Fibroblast of villous mesenchyme (primary cell): ENCODE data around the gene MVB12B. TPM values are rescaled to one million over a fixed set of nuclear protein-coding genes. Genes with fewer than 3 reads are reported as not detected.
A peak's percentile ranks its signal among the peaks of the same experiment; 100 is the strongest.
"Not testable (repeated sequence)": the region's sequence is repeated elsewhere in the genome, so short reads cannot be mapped to it uniquely, and the experiment has no call there.

Experiments
- DNase-seq: peaks from one replicate; pipeline ENCODE4 v3.0.0-alpha.2; 2010; ENCODE audit warnings: low read depth
- H3K4me3 ChIP-seq: 2 replicates; pipeline ENCODE4 v1.5.1; 2011; ENCODE audit warnings: low read depth, mild to moderate bottlenecking, low read length
- total RNA-seq: library from RNA; depleted of rRNA; stranded (reverse); fragments of >200 nt; gene quantifications from 2 replicates; pipeline ENCODE4 v1.2.3, GENCODE V29; 2012
- TF ChIP-seq, protein P1 (sequence below): IDR thresholded peaks from 2 replicates; pipeline ENCODE4 v1.5.1; 2012; ENCODE audit warnings: low read depth, mild to moderate bottlenecking, low read length; ENCODE audit not compliant: insufficient read depth

The MVB12B gene
- total RNA-seq, 1 donor, result 3.5 TPM

DNA sequence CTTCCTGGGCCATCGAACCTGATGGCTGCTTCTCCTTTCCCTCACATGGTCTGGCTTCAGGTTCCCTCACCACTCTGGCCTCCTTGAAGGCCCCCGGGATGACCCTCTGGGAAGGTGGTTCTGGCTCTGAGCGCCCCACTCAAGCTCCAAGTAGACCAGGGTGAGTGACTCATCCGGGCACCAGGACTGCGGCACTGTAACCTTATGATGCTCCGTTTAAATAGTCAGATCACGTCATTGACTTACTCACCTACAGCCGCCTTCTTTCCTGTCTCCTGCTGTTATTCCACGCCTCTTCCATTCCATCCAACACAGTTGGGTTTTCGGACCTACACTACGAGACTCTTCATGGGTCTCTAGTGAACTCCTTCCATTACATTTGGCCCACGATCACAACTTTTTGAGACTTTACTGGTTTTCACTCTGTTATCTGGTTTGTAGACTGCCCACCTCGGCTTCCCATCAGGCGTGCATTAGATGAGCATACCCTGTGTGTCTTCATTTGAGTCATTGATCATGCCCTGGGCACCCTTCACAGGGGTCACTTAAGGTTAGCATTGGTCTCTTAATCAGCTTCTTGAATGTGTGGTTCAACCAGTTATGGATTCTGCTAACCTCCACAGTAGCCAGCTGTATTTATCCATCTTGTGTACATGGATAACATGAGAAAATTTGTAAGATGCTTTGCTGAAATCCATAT is 148.3 kb downstream of the MVB12B start:
- peak; percentile 19 for DNase-seq
- TF ChIP-seq, protein P1, sequence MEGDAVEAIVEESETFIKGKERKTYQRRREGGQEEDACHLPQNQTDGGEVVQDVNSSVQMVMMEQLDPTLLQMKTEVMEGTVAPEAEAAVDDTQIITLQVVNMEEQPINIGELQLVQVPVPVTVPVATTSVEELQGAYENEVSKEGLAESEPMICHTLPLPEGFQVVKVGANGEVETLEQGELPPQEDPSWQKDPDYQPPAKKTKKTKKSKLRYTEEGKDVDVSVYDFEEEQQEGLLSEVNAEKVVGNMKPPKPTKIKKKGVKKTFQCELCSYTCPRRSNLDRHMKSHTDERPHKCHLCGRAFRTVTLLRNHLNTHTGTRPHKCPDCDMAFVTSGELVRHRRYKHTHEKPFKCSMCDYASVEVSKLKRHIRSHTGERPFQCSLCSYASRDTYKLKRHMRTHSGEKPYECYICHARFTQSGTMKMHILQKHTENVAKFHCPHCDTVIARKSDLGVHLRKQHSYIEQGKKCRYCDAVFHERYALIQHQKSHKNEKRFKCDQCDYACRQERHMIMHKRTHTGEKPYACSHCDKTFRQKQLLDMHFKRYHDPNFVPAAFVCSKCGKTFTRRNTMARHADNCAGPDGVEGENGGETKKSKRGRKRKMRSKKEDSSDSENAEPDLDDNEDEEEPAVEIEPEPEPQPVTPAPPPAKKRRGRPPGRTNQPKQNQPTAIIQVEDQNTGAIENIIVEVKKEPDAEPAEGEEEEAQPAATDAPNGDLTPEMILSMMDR, result no peak
- no peak overlapping the region for H3K4me3 ChIP-seq

DNA sequence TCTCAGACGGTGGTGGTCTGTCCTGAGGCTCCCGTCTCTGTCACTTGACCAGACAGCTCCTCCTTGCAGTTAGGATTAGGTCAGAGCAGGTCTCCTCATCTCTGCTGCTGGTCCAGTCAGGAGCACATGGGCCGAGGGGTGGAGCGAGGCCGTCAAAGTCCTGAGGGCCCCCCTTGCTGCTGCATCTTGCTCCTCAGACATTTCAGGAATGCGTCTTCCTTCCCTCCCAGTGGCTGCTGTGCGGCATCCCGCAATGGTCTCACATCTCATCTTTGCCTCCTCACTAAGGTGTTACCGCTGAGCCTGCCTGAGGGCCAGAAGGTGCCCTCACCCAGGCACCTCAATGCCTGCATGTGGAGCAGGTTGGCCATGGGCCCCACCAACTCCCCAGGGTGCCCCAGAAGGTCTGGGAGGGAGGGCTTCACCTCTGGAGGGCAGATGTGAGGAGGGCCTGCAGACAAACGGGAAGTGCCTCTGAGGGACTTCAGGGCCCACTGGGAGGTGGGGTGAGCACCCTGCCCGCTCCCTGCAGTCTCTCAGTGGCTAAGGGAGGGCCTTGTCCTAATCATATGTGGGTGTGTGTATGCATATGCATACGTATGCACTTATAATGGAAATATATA is 149.4 kb downstream of the MVB12B start:
- no peak overlapping the region for H3K4me3 ChIP-seq
- no peak for DNase-seq
- TF ChIP-seq, protein P1, result no peak

DNA sequence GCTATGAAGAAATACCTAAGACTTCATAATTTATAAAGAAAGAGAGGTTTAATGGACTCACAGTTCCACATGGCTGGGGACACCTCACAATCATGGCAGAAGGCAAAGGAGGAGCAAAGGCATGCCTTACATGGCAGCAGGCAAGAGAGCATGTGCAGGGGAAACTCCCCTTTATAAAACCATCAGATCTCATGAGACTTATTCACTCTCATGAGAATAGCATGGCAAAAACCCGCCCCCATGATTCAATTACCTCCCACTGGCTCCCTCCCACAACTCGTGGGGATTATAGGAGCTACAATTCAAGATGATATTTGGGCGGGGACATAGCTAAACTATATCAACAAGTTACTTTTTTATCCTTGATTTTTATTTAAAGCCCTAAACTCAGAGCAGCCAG is 150.8 kb downstream of the MVB12B start:
- not testable (repeated sequence) for DNase-seq, H3K4me3 ChIP-seq

DNA sequence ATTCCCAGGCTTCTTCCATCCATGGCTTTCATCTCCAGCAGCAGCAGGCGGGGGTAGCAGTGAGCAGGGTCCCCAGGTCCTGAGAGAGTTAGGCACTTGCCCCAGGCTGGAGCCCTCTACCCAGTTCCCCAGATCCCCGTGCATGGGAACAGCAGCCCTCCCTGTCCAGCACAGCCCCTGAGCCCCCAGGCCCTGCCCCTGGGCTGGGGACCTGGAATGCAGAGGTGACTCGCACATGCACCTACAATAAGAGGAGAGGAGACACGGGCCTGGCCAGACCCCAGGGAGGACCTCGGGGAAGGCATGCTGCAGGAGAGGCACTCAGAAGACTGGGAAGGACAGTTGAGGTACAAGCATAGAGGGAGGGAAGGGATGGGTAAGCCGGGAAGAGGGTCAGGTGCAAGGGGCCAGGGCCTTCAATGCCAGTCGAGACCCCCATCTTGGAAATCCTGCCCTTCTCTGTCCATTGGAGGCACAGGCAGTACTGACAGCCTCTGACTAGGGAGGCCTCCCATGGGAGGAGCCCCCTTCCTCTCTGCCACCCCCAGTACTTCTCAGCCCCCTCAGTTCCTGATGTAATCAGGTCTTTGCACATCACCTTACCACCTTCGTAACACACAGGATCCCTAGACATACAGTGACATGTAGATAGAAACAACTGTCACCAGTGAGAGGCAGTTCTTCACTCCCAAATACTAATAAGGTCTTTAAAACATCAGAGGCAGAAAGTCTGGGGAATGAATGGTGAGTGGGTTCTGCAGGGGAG is 151.8 kb downstream of the MVB12B start:
- no peak overlapping the region for H3K4me3 ChIP-seq
- no peak for DNase-seq
- TF ChIP-seq, protein P1, result no peak

DNA sequence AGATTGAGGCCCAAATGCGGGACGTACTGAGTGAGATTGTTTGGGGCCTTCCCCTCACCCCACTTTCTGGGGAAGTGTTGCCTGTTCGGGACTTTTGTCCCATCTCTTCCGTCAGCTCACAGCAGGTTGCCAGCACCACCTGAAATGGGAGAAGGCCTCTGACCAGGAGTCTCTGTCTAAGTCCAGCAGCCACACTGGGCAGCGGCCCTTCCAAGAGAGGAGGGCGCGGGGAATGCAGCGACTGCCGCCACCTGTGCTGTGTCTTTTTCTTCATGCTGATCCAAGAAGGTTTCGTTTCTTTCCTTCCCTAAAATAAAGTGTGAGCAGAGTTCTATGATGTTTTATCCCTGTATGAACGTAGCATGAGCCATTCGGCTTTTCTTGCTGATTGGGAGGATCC is 152.9 kb downstream of the MVB12B start:
- TF ChIP-seq, protein P1, result no peak
- DNase-seq, result no peak
- no peak overlapping the region for H3K4me3 ChIP-seq

DNA sequence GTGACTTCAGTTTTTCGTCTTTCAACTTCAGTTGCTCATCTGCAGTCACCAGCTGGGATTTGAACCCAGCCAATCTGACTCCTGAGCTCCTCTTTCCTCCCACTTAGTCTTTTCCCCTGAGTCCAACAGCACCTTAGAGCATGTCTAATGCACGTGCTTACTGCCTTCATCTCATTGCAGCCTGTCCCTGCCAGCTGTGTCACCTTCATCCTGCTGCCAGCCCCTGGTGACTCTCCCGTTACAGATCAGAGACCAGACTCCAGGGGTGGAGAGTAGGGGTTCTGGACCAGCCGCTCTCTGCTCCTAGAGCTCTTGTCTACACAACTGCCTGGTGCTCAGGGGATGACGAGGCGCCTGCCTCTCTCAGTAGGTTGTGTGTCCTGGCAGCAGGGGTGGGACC is 154.2 kb downstream of the MVB12B start:
- DNase-seq, result no peak
- no peak overlapping the region for H3K4me3 ChIP-seq
- TF ChIP-seq, protein P1, result no peak

DNA sequence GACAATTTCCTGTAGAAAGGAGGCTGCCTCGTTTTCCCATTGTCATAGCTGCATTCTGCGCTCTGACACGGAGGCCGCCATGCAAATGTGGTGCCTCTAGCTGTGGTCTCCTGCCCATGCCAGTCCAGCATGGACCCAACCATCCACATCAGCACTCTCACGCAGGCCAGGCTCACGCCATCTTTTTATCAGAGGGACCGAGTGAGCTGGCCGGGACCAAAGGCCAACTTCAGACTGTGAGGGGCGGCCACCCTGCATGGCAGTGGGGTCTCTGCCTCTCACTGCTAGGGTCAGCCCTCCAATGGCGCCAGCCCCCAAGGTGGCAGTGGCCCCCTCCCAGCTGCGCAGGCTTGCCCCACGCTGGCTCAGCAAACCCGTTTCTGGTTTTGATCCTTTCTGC is 155.2 kb downstream of the MVB12B start:
- H3K4me3 ChIP-seq, result no peak overlapping the region
- TF ChIP-seq, protein P1, result no peak
- DNase-seq, result no peak
